ENCODE data around the gene PRAC1.

Gene PRAC1

GRCh38 chr17:48733632-48734328, 11.5 kb upstream of the PRAC1 start:
- H3K79me1 ChIP-seq (ENCODE audit: low read depth, low read length), result no peaks in the 10 kb centered on the region
- H3K27ac ChIP-seq (replicated peaks; ENCODE audit: low read length), result no peak overlapping the region
- no peak overlapping the region for H3K14ac ChIP-seq (ENCODE audit: low read length)
- H3K4me3 ChIP-seq (ENCODE audit: low read length in 2 of 2), result no peak overlapping the region
- H2BK12ac ChIP-seq (ENCODE audit: low read length), result no peak overlapping the region
- H2AK5ac ChIP-seq (ENCODE audit: low read depth, low read length), result no peak overlapping the region
- no peak overlapping the region for H2BK5ac ChIP-seq (ENCODE audit: low read length)
- peaks cover 45 to 98% (median 94%) of the 10 kb centered on the region in 3 experiments for H3K27me3 ChIP-seq (ENCODE audit: control insufficient read depth in 3 of 3, insufficient read depth in 3 of 3, low read depth in 1 of 3, low read length in 3 of 3)
- H3K36me3 ChIP-seq (replicated peaks in 1 of 2; ENCODE audit: control insufficient read depth in 2 of 2, insufficient read depth in 2 of 2, low read length in 2 of 2), result no peaks in the 10 kb centered on the region
- peak overlapping the region; percentile 59 for H2AFZ ChIP-seq (ENCODE audit: low read length)
- H4K8ac ChIP-seq (ENCODE audit: low read depth, low read length), result no peak overlapping the region
- no peak overlapping the region for H4K91ac ChIP-seq (ENCODE audit: low read depth, low read length, poor library complexity)
- H2BK120ac ChIP-seq (ENCODE audit: low read depth, low read length), result no peak overlapping the region
- H3K4me1 ChIP-seq (ENCODE audit: control insufficient read depth in 2 of 2, insufficient read depth in 1 of 2, low read depth in 1 of 2, low read length in 2 of 2), result no peaks in the 10 kb centered on the region
- H2BK15ac ChIP-seq (ENCODE audit: low read length), result no peak overlapping the region
- no peak overlapping the region for H3K23ac ChIP-seq (ENCODE audit: low read depth, low read length, poor library complexity)
- H3K9me3 ChIP-seq (replicated peaks in 1 of 2; ENCODE audit: control insufficient read depth in 2 of 2, insufficient read depth in 1 of 2, low read depth in 1 of 2, low read length in 2 of 2), result peaks cover 0 to 3% of the 10 kb centered on the region in 2 donors
- H3K9ac ChIP-seq (ENCODE audit: low read depth, low read length, poor library complexity), result no peak overlapping the region
- no peak overlapping the region for H3K4me2 ChIP-seq (ENCODE audit: insufficient read depth, low read length, poor library complexity, severe bottlenecking)
- WGBS, 2 donors (ENCODE audit: extremely low coverage in 2 of 2, insufficient read length in 2 of 2, insufficient replicate concordance in 1 of 2), result 78% methylated on average over 1 of the region's 22 CpGs; no CpG with 5 or more reads in 1 of the 2 donors
- no peak for DNase-seq (ENCODE audit: low spot score)
- no peak overlapping the region for H3K4ac ChIP-seq (ENCODE audit: low read length)
- no peak overlapping the region for H3K18ac ChIP-seq (ENCODE audit: low read length)

- Histone ChIP-seq H3K23ac (ENCODE audit: low read depth, low read length, poor library complexity) (no peak overlapping the region), H3K36me3 (replicated peaks in 1 of 2; ENCODE audit: control insufficient read depth in 2 of 2, insufficient read depth in 2 of 2, low read length in 2 of 2) (no peaks in the 10 kb centered on the region), H3K79me1 (ENCODE audit: low read depth, low read length) (no peaks in the 10 kb centered on the region), H4K8ac (ENCODE audit: low read depth, low read length) (no peak overlapping the region), H2BK12ac (ENCODE audit: low read length) (no peak overlapping the region), H2BK5ac (ENCODE audit: low read length) (no peak overlapping the region), H3K14ac (ENCODE audit: low read length) (no peak overlapping the region), H3K4ac (ENCODE audit: low read length) (no peak overlapping the region), H3K27ac (replicated peaks; ENCODE audit: low read length) (no peak overlapping the region), H3K4me3 (ENCODE audit: low read length in 2 of 2) (no peak overlapping the region), H3K18ac (ENCODE audit: low read length) (peak overlapping the region; percentile 8), H3K27me3 (ENCODE audit: control insufficient read depth in 3 of 3, insufficient read depth in 3 of 3, low read depth in 1 of 3, low read length in 3 of 3) (peaks cover 44 to 98% (median 94%) of the 10 kb centered on the region in 3 experiments), H3K9me3 (replicated peaks in 1 of 2; ENCODE audit: control insufficient read depth in 2 of 2, insufficient read depth in 1 of 2, low read depth in 1 of 2, low read length in 2 of 2) (peaks cover 0 to 2% of the 10 kb centered on the region in 2 donors), H2AFZ (ENCODE audit: low read length) (peak overlapping the region; percentile 59), H2BK120ac (ENCODE audit: low read depth, low read length) (no peak overlapping the region), H2BK15ac (ENCODE audit: low read length) (no peak overlapping the region), H3K4me1 (ENCODE audit: control insufficient read depth in 2 of 2, insufficient read depth in 1 of 2, low read depth in 1 of 2, low read length in 2 of 2) (no peaks in the 10 kb centered on the region), H3K4me2 (ENCODE audit: insufficient read depth, low read length, poor library complexity, severe bottlenecking) (no peak overlapping the region), H3K9ac (ENCODE audit: low read depth, low read length, poor library complexity) (no peak overlapping the region), H4K91ac (ENCODE audit: low read depth, low read length, poor library complexity) (no peak overlapping the region), H2AK5ac (ENCODE audit: low read depth, low read length) (no peak overlapping the region)
- WGBS, 2 donors (ENCODE audit: extremely low coverage in 2 of 2, insufficient read length in 2 of 2, insufficient replicate concordance in 1 of 2), result no CpG with 5 or more reads among the region's 50 CpGs
- no peak for DNase-seq (ENCODE audit: low spot score)
These were observed 10.6 kb upstream of the PRAC1 start for GRCh38 chr17:48732688-48733629.

- no peak overlapping the region for H2AFZ ChIP-seq (ENCODE audit: low read length)
- H3K9me3 ChIP-seq (replicated peaks in 1 of 2; ENCODE audit: control insufficient read depth in 2 of 2, insufficient read depth in 1 of 2, low read depth in 1 of 2, low read length in 2 of 2), result peaks cover 0 to 7% of the 10 kb centered on the region in 2 donors
- H3K18ac ChIP-seq (ENCODE audit: low read length), result no peak overlapping the region
- H2BK120ac ChIP-seq (ENCODE audit: low read depth, low read length), result no peak overlapping the region
- no peak overlapping the region for H4K91ac ChIP-seq (ENCODE audit: low read depth, low read length, poor library complexity)
- H3K4me3 ChIP-seq (ENCODE audit: low read length in 2 of 2), result no peak overlapping the region
- H3K4me2 ChIP-seq (ENCODE audit: insufficient read depth, low read length, poor library complexity, severe bottlenecking), result no peak overlapping the region
- no peaks in the 10 kb centered on the region for H3K36me3 ChIP-seq (replicated peaks in 1 of 2; ENCODE audit: control insufficient read depth in 2 of 2, insufficient read depth in 2 of 2, low read length in 2 of 2)
- H3K9ac ChIP-seq (ENCODE audit: low read depth, low read length, poor library complexity), result no peak overlapping the region
- peaks cover 54 to 99% (median 96%) of the 10 kb centered on the region in 3 experiments for H3K27me3 ChIP-seq (ENCODE audit: control insufficient read depth in 3 of 3, insufficient read depth in 3 of 3, low read depth in 1 of 3, low read length in 3 of 3)
- no peak overlapping the region for H3K23ac ChIP-seq (ENCODE audit: low read depth, low read length, poor library complexity)
- no peak overlapping the region for H3K14ac ChIP-seq (ENCODE audit: low read length)
- no peak overlapping the region for H2BK15ac ChIP-seq (ENCODE audit: low read length)
- no peak overlapping the region for H2AK5ac ChIP-seq (ENCODE audit: low read depth, low read length)
- H3K27ac ChIP-seq (replicated peaks; ENCODE audit: low read length), result no peak overlapping the region
- H2BK5ac ChIP-seq (ENCODE audit: low read length), result no peak overlapping the region
- H4K8ac ChIP-seq (ENCODE audit: low read depth, low read length), result no peak overlapping the region
- no peak overlapping the region for H3K4ac ChIP-seq (ENCODE audit: low read length)
- H3K4me1 ChIP-seq (ENCODE audit: control insufficient read depth in 2 of 2, insufficient read depth in 1 of 2, low read depth in 1 of 2, low read length in 2 of 2), result no peaks in the 10 kb centered on the region
- no peaks in the 10 kb centered on the region for H3K79me1 ChIP-seq (ENCODE audit: low read depth, low read length)
- H2BK12ac ChIP-seq (ENCODE audit: low read length), result no peak overlapping the region
- no peak for DNase-seq (ENCODE audit: low spot score)
These were observed 9.0 kb upstream of the PRAC1 start for GRCh38 chr17:48731355-48731754.

- H3K4me2 ChIP-seq (ENCODE audit: insufficient read depth, low read length, poor library complexity, severe bottlenecking), result no peak overlapping the region
- H3K4me3 ChIP-seq (ENCODE audit: low read length in 2 of 2), result no peak overlapping the region
- H3K18ac ChIP-seq (ENCODE audit: low read length), result no peak overlapping the region
- H4K8ac ChIP-seq (ENCODE audit: low read depth, low read length), result no peak overlapping the region
- no CpG with 5 or more reads among the region's 3 CpGs for WGBS, 2 donors (ENCODE audit: extremely low coverage in 2 of 2, insufficient read length in 2 of 2, insufficient replicate concordance in 1 of 2)
- H3K14ac ChIP-seq (ENCODE audit: low read length), result no peak overlapping the region
- no peak overlapping the region for H2AFZ ChIP-seq (ENCODE audit: low read length)
- H2AK5ac ChIP-seq (ENCODE audit: low read depth, low read length), result no peak overlapping the region
- H2BK15ac ChIP-seq (ENCODE audit: low read length), result no peak overlapping the region
- H3K27me3 ChIP-seq (ENCODE audit: control insufficient read depth in 3 of 3, insufficient read depth in 3 of 3, low read depth in 1 of 3, low read length in 3 of 3), result peaks cover 60 to 99% (median 96%) of the 10 kb centered on the region in 3 experiments
- peaks cover 0 to 7% of the 10 kb centered on the region in 2 donors for H3K9me3 ChIP-seq (replicated peaks in 1 of 2; ENCODE audit: control insufficient read depth in 2 of 2, insufficient read depth in 1 of 2, low read depth in 1 of 2, low read length in 2 of 2)
- H2BK5ac ChIP-seq (ENCODE audit: low read length), result no peak overlapping the region
- no peak overlapping the region for H2BK12ac ChIP-seq (ENCODE audit: low read length)
- H3K36me3 ChIP-seq (replicated peaks in 1 of 2; ENCODE audit: control insufficient read depth in 2 of 2, insufficient read depth in 2 of 2, low read length in 2 of 2), result no peaks in the 10 kb centered on the region
- H3K27ac ChIP-seq (replicated peaks; ENCODE audit: low read length), result no peak overlapping the region
- H3K4me1 ChIP-seq (ENCODE audit: control insufficient read depth in 2 of 2, insufficient read depth in 1 of 2, low read depth in 1 of 2, low read length in 2 of 2), result no peaks in the 10 kb centered on the region
- DNase-seq (ENCODE audit: low spot score), result no peak
- H3K4ac ChIP-seq (ENCODE audit: low read length), result no peak overlapping the region
- no peak overlapping the region for H2BK120ac ChIP-seq (ENCODE audit: low read depth, low read length)
- no peak overlapping the region for H4K91ac ChIP-seq (ENCODE audit: low read depth, low read length, poor library complexity)
- H3K79me1 ChIP-seq (ENCODE audit: low read depth, low read length), result no peaks in the 10 kb centered on the region
- H3K23ac ChIP-seq (ENCODE audit: low read depth, low read length, poor library complexity), result no peak overlapping the region
- H3K9ac ChIP-seq (ENCODE audit: low read depth, low read length, poor library complexity), result no peak overlapping the region
These were observed 7.9 kb upstream of the PRAC1 start for GRCh38 chr17:48730240-48730550.
